Activated CD4-positive, alpha-beta T cell treated with anti-CD3 and anti-CD28 coated beads for 48 hours (primary cell): Measurements from ENCODE around the gene RFX8.
A peak's percentile ranks its signal among the peaks of the same experiment; 100 is the strongest.
"Not testable (repeated sequence)": the region's sequence is repeated elsewhere in the genome, so short reads cannot be mapped to it uniquely, and the experiment has no call there.

Experiments used
- DNase-seq: peaks from one replicate; pipeline ENCODE4 v3.0.0-alpha.2; 2020

Gene RFX8

DNA sequence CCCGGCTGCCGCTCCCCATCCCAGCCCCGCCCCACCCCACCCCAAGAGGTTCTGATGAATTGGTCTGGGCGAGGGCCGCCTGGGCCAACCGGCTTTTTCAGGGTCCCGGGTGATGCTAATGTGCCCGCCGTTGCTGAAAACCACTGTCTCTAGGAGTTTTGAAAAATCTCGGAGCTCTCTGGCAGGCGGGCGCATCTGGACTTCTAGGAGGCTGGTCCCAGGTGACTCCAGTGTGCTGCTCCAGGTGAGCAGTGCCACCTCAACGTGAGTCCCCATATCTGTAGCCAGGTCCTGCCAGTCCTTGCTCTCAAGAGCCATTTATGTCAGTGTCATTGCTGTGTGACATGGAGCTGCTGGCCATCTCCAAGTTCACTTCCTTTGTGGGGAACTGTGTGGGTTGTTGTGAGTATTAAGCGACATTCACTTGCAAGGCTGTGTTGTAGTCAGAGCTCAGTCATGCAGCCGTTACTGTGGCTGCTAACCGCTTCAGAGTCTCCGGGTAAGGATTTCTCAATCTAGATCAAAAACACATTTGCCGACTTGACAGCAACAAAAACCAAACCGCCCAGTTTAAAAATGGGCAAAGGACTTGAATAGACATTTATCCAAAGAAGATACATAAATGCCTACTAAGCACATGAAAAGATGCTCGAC lies at the start of gene RFX8:
TSS of gene RFX8 (minus strand) at position 382 of the 654 bp plus-strand sequence. CDS start 8,264 bp downstream, outside the sequence.
- DNase-seq = peak; percentile 72

GRCh38 chr2:101521487-101521886 lies 46.6 kb upstream of the RFX8 start:
- no peak for DNase-seq

DNA sequence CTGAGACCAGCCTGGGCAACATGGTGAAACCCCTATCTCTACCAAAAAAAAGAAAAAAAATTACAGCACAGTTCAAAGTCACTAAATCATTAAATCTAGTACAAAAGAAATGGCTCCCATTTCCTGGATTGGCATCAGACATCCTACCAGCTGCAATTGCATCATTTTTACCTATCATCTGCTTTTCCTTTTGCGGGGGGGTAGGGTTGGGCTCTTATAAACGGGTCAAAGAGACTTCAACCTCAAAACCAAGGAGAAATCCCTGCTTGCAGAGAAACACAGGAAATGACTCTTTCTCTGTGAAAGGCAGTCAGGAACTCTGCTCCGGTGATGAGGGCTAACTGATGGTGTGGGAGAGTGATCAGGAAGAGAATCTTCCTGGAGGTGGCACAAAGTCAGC lies 45.3 kb upstream of the RFX8 start:
- no peak for DNase-seq

GRCh38 chr2:101518578-101519492 lies 43.9 kb upstream of the RFX8 start:
- DNase-seq = no peak

DNA sequence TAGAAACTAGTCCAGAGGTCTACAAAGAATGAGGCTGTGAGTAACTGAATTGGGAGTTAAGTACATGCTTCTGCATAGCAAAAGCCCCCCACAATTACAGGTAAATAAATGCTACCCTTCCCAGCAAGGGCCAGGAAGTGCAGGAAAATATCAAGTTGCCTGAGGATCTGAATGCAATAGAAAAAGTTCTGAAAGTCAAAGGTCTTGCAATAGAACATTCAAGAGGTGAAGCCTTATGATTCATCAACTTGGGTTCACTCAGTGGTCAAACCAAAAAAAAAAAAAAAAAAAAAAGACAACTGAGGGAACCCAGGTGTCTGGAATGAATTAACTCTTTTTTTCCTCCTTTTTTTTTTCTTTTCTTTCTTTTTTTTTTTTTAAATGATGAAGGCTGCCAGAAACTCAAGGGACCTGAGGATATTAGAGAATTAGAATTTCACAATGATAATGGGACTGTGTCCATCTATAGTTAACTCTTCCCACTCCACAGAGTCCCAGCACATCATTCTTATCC lies 42.9 kb upstream of the RFX8 start:
- DNase-seq = no peak

- peak; percentile 45 for DNase-seq
Observed at GRCh38 chr2:101516823-101517690, 42.1 kb upstream of the RFX8 start.

DNA sequence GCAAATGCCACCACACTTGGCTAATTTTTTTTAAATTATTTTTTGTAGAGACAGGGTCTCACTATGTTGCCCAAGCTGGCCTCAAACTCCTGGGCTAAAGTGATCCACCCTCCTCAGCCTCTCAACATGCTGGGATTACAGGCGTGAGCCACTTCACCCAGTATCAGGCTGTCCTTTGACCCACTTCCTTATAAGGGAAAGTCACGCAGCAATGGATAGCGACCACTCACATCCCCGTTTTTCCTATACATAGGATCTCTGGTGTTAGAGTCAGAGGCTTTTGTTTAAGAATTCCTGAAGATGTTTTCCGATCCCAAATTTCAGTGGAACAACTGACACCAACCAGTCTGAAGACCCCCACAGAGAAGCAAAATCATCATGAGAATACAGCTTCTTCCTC lies 41.4 kb upstream of the RFX8 start:
- no peak for DNase-seq

- no peak for DNase-seq
Observed at GRCh38 chr2:101515477-101515876, 40.6 kb upstream of the RFX8 start.

DNA sequence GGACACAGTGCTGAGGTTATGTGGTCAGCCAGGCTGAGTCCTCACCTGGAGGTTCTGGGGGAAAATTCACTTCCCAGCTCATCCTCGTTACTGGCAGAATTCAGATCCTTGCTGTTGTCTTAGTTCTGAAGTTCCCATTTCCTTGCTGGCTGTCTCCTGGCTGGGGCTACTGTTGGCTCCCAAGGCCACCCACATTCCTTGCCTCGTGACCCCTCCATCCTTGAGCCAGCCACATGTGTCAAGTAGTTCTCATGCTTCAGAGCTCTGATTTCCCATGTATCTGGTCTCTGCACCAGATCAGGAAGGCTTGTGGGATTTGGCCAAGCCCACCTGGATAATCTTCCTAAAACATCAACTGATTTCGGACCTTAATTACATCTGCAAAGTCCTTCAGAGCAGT lies 38.1 kb upstream of the RFX8 start:
- no peak for DNase-seq

GRCh38 chr2:101511381-101511780 lies 36.5 kb upstream of the RFX8 start:
- no peak for DNase-seq

DNA sequence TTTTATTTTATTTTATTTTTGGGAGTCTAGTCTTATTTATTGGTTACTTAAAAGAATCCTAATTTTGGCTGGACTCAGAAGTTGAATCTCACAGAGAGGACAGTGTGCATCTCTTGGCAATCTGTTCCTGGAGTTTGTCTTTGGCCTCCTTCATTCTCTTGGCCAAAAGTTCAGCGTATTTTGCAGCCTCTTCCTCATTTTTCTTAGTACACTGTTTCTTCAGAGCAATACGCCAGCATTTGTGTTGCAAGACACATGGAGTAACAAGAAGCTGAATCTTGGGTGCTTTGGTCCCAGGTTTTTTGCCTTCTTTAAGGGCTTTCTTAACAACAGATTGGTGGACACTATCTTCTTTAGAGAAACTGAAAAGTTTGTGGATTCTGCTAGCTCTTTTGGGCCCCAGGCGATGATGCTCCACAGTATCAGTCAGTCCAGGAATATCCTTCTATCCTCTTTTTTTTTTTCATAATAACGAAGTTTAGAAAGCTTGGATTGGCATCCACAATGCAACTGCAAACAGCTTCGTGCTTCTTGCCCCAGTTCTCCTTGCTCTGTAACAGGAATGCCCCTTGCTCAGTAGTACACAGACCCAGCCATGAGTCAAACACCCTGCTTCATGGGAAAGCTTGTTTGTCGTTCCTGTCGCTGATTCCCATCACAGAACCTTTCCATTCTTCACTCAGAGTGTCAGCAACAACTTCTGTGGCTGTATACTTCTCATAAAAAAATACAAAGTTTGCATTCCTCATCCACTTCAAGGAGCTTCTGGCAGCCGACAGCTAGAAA lies 34.8 kb upstream of the RFX8 start:
- DNase-seq = no peak

GRCh38 chr2:101508636-101509035 lies 33.7 kb upstream of the RFX8 start:
- no peak for DNase-seq

DNA sequence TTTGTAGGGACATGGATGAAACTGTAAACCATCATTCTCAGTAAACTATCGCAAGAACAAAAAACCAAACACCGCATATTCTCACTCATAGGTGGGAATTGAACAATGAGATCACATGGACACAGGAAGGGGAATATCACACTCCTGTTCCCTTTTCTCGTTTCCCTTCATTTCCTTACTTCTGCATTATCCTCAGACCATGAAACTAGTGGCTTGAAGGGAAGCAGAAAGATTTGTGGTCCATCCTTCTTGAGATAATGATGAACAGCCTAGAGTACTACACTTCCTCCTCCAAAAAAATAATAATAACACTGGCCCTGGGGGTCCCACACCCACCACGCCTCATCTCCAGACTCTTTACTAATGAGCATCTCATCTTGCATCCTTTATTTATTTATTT lies 30.4 kb upstream of the RFX8 start:
- not testable (repeated sequence) for DNase-seq

GRCh38 chr2:101504744-101505143 lies 29.8 kb upstream of the RFX8 start:
- DNase-seq = not testable (repeated sequence)

DNA sequence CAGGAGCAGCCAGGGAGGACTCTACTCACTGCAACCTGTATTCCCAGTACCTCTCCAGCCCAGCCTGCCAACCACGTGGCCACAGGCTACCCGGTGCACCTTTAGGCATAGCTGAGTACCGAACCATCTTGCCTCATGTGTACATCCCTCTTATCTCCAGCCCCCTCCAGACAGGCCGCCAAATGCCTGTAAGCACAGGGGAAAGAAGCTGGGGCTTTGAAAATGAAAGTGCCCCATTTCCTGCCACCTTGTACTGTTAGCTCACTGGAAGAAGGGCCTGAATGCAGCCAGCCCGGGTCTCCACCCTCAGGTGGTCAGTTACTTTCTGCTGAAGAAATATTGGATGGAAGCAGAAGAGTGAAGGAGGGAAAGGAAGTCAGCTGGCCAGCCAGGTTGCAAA lies 27.2 kb upstream of the RFX8 start:
- no peak for DNase-seq

GRCh38 chr2:101501443-101501842 lies 26.5 kb upstream of the RFX8 start:
- DNase-seq = peak; percentile 29

DNA sequence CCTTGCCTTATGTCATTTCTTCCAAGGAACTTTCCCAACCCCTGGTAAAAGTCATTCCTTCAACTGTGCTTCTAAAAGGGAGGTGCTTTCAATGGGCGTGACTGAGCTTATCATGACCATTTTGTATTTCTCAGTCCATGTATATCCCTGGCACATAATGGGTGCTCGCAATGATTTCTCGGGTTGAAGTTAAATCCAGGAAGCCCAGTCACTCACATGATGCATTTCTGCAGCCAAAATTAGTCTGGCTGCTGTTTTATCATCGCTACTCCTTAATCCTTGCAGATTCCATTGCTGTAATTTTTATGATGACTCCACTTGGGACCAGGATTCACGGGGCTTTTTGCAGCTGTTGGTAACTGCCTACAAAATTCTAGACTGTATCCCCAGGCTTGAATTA lies 25.9 kb upstream of the RFX8 start:
- no peak for DNase-seq

GRCh38 chr2:101500180-101500579 lies 25.3 kb upstream of the RFX8 start:
- no peak for DNase-seq

DNA sequence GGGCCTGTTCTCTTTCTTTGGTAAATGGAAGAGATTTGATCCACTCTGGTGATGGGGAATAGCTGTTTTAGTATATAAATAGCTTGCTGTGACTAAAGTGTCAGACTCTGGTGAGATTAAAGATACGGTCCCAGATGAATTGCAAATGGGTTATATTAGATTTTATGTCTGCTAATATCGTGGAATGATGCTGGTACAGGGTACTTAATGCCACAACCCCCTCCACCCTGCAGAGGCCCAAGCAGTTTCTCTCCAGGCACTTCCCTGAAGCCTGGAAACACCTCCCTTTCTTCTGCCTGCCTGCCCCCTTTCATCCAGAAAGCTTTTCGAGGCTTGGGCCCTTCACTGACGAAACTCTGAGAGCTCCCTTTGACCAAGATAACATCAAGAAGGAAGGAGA lies 21.4 kb upstream of the RFX8 start:
- no peak for DNase-seq

DNA sequence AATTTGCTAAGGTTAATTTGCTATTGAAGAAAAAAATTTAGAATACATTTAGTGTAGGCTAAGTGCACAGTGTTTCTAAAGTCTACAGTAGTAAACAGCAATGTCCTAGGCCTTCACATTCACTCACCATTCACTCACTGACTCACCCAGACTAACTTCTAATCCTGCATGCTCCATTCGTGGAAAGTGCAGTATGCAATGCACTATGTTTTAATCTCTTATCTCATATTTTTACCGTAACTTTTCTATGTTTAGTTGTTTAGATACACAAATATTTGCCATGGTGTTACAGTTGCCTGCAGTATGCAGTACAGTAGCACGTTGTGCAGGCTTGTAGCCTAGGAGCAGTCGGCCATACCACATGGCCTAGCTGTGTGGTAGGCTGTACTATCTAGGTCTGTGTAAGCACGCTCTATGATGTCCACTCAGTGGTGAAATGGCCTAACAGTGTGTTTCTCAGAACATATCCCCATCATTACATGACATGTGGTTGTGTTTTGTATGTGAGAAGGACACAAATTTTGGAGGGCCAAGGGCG lies 18.1 kb upstream of the RFX8 start:
- DNase-seq = no peak

GRCh38 chr2:101486994-101487393 lies 12.1 kb upstream of the RFX8 start:
- DNase-seq = no peak

GRCh38 chr2:101486258-101486701 lies 11.4 kb upstream of the RFX8 start:
- DNase-seq = peak; percentile 17
